GM21360 (cell line): ENCODE measurements around the gene KLF11.
"Not testable (repeated sequence)": the region's sequence is repeated elsewhere in the genome, so short reads cannot be mapped to it uniquely, and the experiment has no call there.

Experiments
- ATAC-seq: cut with Tn5 transposase; IDR thresholded peaks from one replicate; pipeline ENCODE4 v1.9.1; 2021; ENCODE audit warnings: mild to moderate bottlenecking, moderate library complexity; ENCODE audit not compliant: unreplicated experiment

KLF11 gene

GRCh38 chr2:10080536-10081304 lies 37.4 kb downstream of the KLF11 start:
- peak; percentile 26 for ATAC-seq

- no peak for ATAC-seq
These were observed 39.7 kb downstream of the KLF11 start for GRCh38 chr2:10083046-10083445.

- no peak for ATAC-seq
These were observed 40.4 kb downstream of the KLF11 start for GRCh38 chr2:10083692-10084211.

GRCh38 chr2:10084223-10084865 lies 41.0 kb downstream of the KLF11 start:
- ATAC-seq, result no peak

- no peak for ATAC-seq
These were observed 41.8 kb downstream of the KLF11 start for GRCh38 chr2:10085043-10085667.

- no peak for ATAC-seq
These were observed 42.3 kb downstream of the KLF11 start for GRCh38 chr2:10085668-10086059.

- no peak for ATAC-seq
These were observed 43.6 kb downstream of the KLF11 start for GRCh38 chr2:10086950-10087349.

GRCh38 chr2:10087360-10087759 lies 44.0 kb downstream of the KLF11 start:
- no peak for ATAC-seq

GRCh38 chr2:10089565-10090190 lies 46.3 kb downstream of the KLF11 start:
- no peak for ATAC-seq

- no peak for ATAC-seq
These were observed 48.0 kb downstream of the KLF11 start for GRCh38 chr2:10091182-10091888.

- not testable (repeated sequence) for ATAC-seq
These were observed 48.5 kb downstream of the KLF11 start for GRCh38 chr2:10091889-10092244.

- ATAC-seq, result no peak
These were observed 51.0 kb downstream of the KLF11 start for GRCh38 chr2:10094271-10094814.

GRCh38 chr2:10095175-10095574 lies 51.8 kb downstream of the KLF11 start:
- ATAC-seq, result no peak

GRCh38 chr2:10096641-10097040 lies 53.3 kb downstream of the KLF11 start:
- no peak for ATAC-seq

- ATAC-seq, result no peak
These were observed 54.2 kb downstream of the KLF11 start for GRCh38 chr2:10097352-10098148.

GRCh38 chr2:10101491-10101890 lies 58.1 kb downstream of the KLF11 start:
- no peak for ATAC-seq

- no peak for ATAC-seq
These were observed 59.8 kb downstream of the KLF11 start for GRCh38 chr2:10103179-10103578.
